Measurements from ENCODE around the gene TOP3B.

- TF ChIP-seq CTCF (conservative IDR thresholded peaks at IDR 0.05; ENCODE audit: low read length) (no peak), EZH2phosphoT487 (IDR thresholded peaks at IDR 0.05; ENCODE audit: borderline replicate concordance, low read depth, low read length) (no peak)
Observed at GRCh38 chr22:22006596-22006990, 24.0 kb upstream of the TOP3B start.
